ENCODE data around the gene EGFL7. TPM values are rescaled to one million over a fixed set of nuclear protein-coding genes. Genes with fewer than 3 reads are reported as not detected.

Gene EGFL7
- total RNA-seq, 1 experiment from 2014 or later: 54.6 TPM

DNA sequence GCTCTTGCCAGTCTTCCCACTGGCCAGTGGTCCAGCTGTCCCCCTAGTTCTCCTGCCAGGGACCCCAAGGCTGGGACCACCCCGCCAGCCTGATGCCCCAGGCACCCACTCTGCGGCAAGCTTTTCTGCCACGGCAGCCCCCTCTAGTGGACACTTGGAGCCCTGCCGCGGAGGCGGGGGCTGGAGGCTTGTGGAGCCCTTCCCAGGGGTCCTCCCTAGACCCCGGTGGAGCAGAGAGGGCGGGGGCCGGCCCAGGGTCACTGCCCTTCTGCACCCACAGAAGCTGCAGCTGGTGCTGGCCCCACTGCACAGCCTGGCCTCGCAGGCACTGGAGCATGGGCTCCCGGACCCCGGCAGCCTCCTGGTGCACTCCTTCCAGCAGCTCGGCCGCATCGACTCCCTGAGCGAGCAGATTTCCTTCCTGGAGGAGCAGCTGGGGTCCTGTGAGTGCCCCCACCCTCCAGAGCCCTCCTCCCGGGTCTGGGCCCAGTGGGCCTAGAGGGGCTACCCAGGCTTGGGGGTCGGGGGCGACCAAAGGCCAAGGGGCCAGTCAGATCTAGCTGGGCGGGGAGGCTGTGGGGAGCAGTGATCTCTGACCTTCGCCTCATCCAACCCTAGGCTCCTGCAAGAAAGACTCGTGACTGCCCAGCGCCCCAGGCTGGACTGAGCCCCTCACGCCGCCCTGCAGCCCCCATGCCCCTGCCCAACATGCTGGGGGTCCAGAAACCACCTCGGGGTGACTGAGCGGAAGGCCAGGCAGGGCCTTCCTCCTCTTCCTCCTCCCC lies 9.1 kb downstream of the EGFL7 start (continued):
- TF ChIP-seq, protein P1, sequence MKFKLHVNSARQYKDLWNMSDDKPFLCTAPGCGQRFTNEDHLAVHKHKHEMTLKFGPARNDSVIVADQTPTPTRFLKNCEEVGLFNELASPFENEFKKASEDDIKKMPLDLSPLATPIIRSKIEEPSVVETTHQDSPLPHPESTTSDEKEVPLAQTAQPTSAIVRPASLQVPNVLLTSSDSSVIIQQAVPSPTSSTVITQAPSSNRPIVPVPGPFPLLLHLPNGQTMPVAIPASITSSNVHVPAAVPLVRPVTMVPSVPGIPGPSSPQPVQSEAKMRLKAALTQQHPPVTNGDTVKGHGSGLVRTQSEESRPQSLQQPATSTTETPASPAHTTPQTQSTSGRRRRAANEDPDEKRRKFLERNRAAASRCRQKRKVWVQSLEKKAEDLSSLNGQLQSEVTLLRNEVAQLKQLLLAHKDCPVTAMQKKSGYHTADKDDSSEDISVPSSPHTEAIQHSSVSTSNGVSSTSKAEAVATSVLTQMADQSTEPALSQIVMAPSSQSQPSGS (CRISPR knock-in tag; IDR thresholded peaks at IDR 0.05; ENCODE audit: borderline replicate concordance, low read depth): no peak
- TF ChIP-seq, protein P2, sequence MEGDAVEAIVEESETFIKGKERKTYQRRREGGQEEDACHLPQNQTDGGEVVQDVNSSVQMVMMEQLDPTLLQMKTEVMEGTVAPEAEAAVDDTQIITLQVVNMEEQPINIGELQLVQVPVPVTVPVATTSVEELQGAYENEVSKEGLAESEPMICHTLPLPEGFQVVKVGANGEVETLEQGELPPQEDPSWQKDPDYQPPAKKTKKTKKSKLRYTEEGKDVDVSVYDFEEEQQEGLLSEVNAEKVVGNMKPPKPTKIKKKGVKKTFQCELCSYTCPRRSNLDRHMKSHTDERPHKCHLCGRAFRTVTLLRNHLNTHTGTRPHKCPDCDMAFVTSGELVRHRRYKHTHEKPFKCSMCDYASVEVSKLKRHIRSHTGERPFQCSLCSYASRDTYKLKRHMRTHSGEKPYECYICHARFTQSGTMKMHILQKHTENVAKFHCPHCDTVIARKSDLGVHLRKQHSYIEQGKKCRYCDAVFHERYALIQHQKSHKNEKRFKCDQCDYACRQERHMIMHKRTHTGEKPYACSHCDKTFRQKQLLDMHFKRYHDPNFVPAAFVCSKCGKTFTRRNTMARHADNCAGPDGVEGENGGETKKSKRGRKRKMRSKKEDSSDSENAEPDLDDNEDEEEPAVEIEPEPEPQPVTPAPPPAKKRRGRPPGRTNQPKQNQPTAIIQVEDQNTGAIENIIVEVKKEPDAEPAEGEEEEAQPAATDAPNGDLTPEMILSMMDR (IDR thresholded peaks at IDR 0.05): peak; percentile 91
- TF ChIP-seq NR3C1 (CRISPR knock-in tag; conservative IDR thresholded peaks at IDR 0.05; ENCODE audit: low read depth) (no peak), ZNF423 (CRISPR knock-in tag; IDR thresholded peaks at IDR 0.05) (peak; percentile 89), RELA (CRISPR knock-in tag; IDR thresholded peaks at IDR 0.05; ENCODE audit: borderline replicate concordance) (0 out of 2 replicates have a peak, but pooled peaks have one; percentile 12), TP53 (CRISPR knock-in tag; IDR thresholded peaks at IDR 0.05) (no peak)
- TF ChIP-seq, protein P3, sequence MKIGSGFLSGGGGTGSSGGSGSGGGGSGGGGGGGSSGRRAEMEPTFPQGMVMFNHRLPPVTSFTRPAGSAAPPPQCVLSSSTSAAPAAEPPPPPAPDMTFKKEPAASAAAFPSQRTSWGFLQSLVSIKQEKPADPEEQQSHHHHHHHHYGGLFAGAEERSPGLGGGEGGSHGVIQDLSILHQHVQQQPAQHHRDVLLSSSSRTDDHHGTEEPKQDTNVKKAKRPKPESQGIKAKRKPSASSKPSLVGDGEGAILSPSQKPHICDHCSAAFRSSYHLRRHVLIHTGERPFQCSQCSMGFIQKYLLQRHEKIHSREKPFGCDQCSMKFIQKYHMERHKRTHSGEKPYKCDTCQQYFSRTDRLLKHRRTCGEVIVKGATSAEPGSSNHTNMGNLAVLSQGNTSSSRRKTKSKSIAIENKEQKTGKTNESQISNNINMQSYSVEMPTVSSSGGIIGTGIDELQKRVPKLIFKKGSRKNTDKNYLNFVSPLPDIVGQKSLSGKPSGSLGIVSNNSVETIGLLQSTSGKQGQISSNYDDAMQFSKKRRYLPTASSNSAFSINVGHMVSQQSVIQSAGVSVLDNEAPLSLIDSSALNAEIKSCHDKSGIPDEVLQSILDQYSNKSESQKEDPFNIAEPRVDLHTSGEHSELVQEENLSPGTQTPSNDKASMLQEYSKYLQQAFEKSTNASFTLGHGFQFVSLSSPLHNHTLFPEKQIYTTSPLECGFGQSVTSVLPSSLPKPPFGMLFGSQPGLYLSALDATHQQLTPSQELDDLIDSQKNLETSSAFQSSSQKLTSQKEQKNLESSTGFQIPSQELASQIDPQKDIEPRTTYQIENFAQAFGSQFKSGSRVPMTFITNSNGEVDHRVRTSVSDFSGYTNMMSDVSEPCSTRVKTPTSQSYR (CRISPR knock-in tag; IDR thresholded peaks at IDR 0.05): no peak
- TF ChIP-seq, protein P4, sequence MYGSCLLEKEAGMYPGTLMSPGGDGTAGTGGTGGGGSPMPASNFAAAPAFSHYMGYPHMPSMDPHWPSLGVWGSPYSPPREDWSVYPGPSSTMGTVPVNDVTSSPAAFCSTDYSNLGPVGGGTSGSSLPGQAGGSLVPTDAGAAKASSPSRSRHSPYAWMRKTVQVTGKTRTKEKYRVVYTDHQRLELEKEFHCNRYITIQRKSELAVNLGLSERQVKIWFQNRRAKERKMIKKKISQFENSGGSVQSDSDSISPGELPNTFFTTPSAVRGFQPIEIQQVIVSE (CRISPR knock-in tag; IDR thresholded peaks at IDR 0.05; ENCODE audit: borderline replicate concordance): no peak

DNA sequence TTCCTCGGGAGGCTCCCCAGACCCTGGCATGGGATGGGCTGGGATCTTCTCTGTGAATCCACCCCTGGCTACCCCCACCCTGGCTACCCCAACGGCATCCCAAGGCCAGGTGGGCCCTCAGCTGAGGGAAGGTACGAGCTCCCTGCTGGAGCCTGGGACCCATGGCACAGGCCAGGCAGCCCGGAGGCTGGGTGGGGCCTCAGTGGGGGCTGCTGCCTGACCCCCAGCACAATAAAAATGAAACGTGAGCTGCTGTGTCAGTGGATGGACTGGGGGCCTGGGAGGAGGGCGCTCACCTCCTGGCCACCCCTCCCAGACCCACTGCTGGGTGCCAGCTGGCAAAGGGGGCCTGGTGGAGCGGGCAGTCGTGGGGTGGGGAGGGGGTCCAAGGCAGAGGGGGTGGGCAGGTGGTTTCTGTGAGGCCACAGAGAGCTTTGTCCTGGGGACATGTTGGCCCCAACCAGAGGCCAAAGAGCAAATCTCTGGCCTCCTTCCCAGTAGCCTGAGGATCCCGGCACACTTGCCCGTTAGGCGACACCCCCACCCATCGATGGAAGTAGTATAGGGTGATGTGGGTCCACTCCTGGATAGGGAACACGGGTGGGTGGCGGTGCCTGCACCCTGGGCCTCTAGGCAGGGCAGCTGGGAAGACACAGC lies 9.8 kb downstream of the EGFL7 start:
- Mint-ChIP-seq H3K4me3 (no peak overlapping the region), H3K27me3 (ENCODE audit: low read depth) (no peaks in the 10 kb centered on the region), H3K36me3 (no peaks in the 10 kb centered on the region), H3K27ac (no peak overlapping the region), H3K9me3 (no peaks in the 10 kb centered on the region), H3K4me1 (0 out of 2 replicates have a peak, but pooled peaks cover 2% of the 10 kb centered on the region)
- DNase-seq (ENCODE audit: low spot score): no peak
- ChIA-PET CTCF (interaction anchor here (0.6 to 3.4 kb wide), 35 partner anchors 11 to 357 kb away, joined by 3 to 103 read pairs (median 4); partner anchors contain the start of genes AGPAT2 and DNLZ), POLR2A (no interaction called here)
- ATAC-seq: no peak
- TF ChIP-seq KAT7 (CRISPR knock-in tag; IDR thresholded peaks at IDR 0.05; ENCODE audit: borderline replicate concordance) (no peak), JAZF1 (CRISPR knock-in tag; IDR thresholded peaks at IDR 0.05) (no peak)
- TF ChIP-seq, protein P4 (CRISPR knock-in tag; IDR thresholded peaks at IDR 0.05; ENCODE audit: borderline replicate concordance): peak; percentile 8; the same call in 1 of the 2 replicates

DNA sequence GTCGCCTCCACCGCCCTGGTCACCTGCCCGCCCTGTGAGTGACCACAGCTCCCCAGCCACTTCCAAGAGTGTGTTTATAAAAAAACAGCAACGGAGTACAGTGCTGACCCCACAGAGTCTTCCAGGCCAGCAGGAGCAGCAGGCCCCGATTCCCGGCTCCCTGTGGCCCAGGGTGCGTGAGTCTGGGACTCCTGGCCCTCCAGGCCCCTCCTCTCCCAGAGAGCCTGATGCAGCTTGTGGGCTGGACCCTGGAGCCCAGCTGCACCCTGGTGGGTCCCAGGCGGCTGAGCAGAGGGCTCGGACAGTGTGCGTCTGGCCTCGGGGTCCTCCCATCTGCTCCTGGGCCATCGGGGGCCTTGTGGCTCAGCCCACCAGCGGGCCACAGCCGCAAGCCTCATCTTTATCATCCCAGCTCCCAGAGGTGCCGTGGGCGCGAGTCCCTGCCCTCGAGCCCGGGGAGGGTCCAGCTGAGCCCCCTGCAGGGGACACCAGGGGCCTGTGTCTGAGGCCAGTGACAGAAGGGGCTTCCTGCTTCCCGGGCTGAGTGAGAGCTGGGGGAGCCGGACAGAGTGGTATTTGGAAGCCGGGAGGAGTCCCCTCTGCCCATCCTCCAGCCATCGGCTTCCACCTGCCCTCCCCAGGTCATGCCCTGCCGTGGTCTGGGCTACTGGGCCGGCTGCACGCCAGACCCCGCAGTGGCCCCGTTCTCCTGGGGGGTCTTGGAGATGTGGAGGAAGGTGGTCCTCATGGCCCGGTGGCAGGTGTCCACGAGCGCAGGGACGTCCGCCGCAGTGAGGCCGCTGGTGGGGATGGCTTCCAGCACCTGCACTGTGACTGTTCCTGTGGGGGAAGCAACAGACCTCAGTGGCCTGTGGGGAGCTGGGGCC lies 10.6 kb downstream of the EGFL7 start:
- ChIA-PET POLR2A (no interaction called here), CTCF (interaction anchor here (1.2 to 3.4 kb wide), 10 partner anchors 11 to 356 kb away, joined by 3 to 103 read pairs (median 8); partner anchors contain the start of gene AGPAT2)
- no peak for DNase-seq (ENCODE audit: low spot score)
- no peak for ATAC-seq
- H3K27me3 Mint-ChIP-seq (ENCODE audit: low read depth): no peaks in the 10 kb centered on the region
- no peaks in the 10 kb centered on the region for H3K9me3 Mint-ChIP-seq
- no peaks in the 10 kb centered on the region for H3K36me3 Mint-ChIP-seq
- 0 out of 2 replicates have a peak, but pooled peaks cover 2% of the 10 kb centered on the region for H3K4me1 Mint-ChIP-seq
- no peak overlapping the region for H3K27ac Mint-ChIP-seq
- no peak overlapping the region for H3K4me3 Mint-ChIP-seq
- TF ChIP-seq, protein P5, sequence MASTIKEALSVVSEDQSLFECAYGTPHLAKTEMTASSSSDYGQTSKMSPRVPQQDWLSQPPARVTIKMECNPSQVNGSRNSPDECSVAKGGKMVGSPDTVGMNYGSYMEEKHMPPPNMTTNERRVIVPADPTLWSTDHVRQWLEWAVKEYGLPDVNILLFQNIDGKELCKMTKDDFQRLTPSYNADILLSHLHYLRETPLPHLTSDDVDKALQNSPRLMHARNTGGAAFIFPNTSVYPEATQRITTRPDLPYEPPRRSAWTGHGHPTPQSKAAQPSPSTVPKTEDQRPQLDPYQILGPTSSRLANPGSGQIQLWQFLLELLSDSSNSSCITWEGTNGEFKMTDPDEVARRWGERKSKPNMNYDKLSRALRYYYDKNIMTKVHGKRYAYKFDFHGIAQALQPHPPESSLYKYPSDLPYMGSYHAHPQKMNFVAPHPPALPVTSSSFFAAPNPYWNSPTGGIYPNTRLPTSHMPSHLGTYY (CRISPR knock-in tag; IDR thresholded peaks at IDR 0.05): no peak
- TF ChIP-seq SMAD4 (CRISPR knock-in tag; IDR thresholded peaks at IDR 0.05) (no peak), SOX15 (CRISPR knock-in tag; IDR thresholded peaks at IDR 0.05) (no peak), EMX1 (CRISPR knock-in tag; IDR thresholded peaks at IDR 0.05) (no peak)
- TF ChIP-seq, protein P6, sequence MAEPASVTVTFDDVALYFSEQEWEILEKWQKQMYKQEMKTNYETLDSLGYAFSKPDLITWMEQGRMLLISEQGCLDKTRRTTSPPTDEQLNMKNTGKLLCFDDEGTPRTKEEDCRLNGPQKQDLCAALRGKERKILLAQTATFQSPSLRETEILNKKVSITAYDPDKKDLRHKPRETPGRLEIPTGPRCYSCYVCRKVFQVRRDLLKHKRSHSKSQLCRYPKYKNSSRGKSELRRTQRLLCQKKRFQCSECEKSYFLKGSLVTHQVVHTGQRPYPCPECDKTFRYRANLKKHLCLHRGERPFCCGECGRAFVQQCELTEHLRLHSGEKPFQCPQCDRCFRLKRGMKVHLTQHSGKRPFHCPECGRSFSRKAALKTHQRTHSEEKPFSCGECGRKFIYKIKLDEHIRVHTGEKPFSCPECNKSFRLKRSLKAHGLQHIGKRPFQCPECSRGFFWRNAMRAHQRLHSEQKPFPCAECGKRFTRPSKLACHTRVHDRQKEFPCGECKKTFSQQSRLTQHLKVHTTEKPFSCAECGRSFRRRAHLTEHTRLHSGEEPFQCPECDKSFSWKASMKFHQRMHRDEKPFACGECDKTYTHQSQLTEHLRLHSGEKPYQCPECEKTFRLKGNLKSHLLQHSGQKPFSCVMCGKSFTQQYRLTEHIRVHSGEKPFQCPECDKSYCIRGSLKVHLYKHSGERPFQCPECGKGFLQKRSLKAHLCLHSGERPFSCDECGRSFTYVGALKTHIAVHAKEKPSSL (CRISPR knock-in tag; conservative IDR thresholded peaks at IDR 0.05): no peak
